ENCODE data around the gene TBC1D30.

The TBC1D30 gene

GRCh38 chr12:64892561-64892960 lies 68.1 kb downstream of the TBC1D30 start:
- H3K27ac ChIP-seq (ENCODE audit: poor library complexity, severe bottlenecking): no peak overlapping the region
- H3K4me3 ChIP-seq (ENCODE audit: severe bottlenecking): no peak overlapping the region
- no peaks in the 10 kb centered on the region for H3K27me3 ChIP-seq (ENCODE audit: insufficient read depth, poor library complexity, severe bottlenecking)
- no peak for ATAC-seq (ENCODE audit: low read depth)
- no peak for DNase-seq (ENCODE audit: low spot score)
- H3K9me3 ChIP-seq (ENCODE audit: severe bottlenecking): no peaks in the 10 kb centered on the region
- peaks cover 27% of the 10 kb centered on the region for H3K4me1 ChIP-seq (ENCODE audit: insufficient read depth, poor library complexity, severe bottlenecking)
- H3K36me3 ChIP-seq (ENCODE audit: low read depth): no peaks in the 10 kb centered on the region
- TF ChIP-seq CTCF (IDR thresholded peaks at IDR 0.05; ENCODE audit: poor library complexity, severe bottlenecking): no peak

- H3K27me3 ChIP-seq (ENCODE audit: insufficient read depth, poor library complexity, severe bottlenecking): no peaks in the 10 kb centered on the region
- no peak for DNase-seq (ENCODE audit: low spot score)
- H3K4me3 ChIP-seq (ENCODE audit: severe bottlenecking): no peak overlapping the region
- no peaks in the 10 kb centered on the region for H3K36me3 ChIP-seq (ENCODE audit: low read depth)
- no peak for TF ChIP-seq CTCF (IDR thresholded peaks at IDR 0.05; ENCODE audit: poor library complexity, severe bottlenecking)
- no peaks in the 10 kb centered on the region for H3K9me3 ChIP-seq (ENCODE audit: severe bottlenecking)
- peaks cover 27% of the 10 kb centered on the region for H3K4me1 ChIP-seq (ENCODE audit: insufficient read depth, poor library complexity, severe bottlenecking)
- peak; percentile 82 for ATAC-seq (ENCODE audit: low read depth)
- peak overlapping the region; percentile 74 for H3K27ac ChIP-seq (ENCODE audit: poor library complexity, severe bottlenecking)
These were observed 69.5 kb downstream of the TBC1D30 start for GRCh38 chr12:64893961-64894360.

- no peaks in the 10 kb centered on the region for H3K27me3 ChIP-seq (ENCODE audit: insufficient read depth, poor library complexity, severe bottlenecking)
- peak overlapping the region; percentile 74 for H3K27ac ChIP-seq (ENCODE audit: poor library complexity, severe bottlenecking)
- H3K4me1 ChIP-seq (ENCODE audit: insufficient read depth, poor library complexity, severe bottlenecking): peaks cover 27% of the 10 kb centered on the region
- H3K9me3 ChIP-seq (ENCODE audit: severe bottlenecking): no peaks in the 10 kb centered on the region
- no peak for TF ChIP-seq CTCF (IDR thresholded peaks at IDR 0.05; ENCODE audit: poor library complexity, severe bottlenecking)
- ATAC-seq (ENCODE audit: low read depth) (peak; percentile 44), DNase-seq (ENCODE audit: low spot score) (no peak)
- H3K36me3 ChIP-seq (ENCODE audit: low read depth): no peaks in the 10 kb centered on the region
- H3K4me3 ChIP-seq (ENCODE audit: severe bottlenecking): no peak overlapping the region
These were observed 70.5 kb downstream of the TBC1D30 start for GRCh38 chr12:64894827-64895475.

GRCh38 chr12:64895526-64895925 lies 71.1 kb downstream of the TBC1D30 start:
- H3K4me1 ChIP-seq (ENCODE audit: insufficient read depth, poor library complexity, severe bottlenecking): peaks cover 32% of the 10 kb centered on the region
- no peaks in the 10 kb centered on the region for H3K36me3 ChIP-seq (ENCODE audit: low read depth)
- peak; percentile 58; the same call in 2 of the 3 replicates for ATAC-seq (ENCODE audit: low read depth)
- H3K4me3 ChIP-seq (ENCODE audit: severe bottlenecking): no peak overlapping the region
- H3K9me3 ChIP-seq (ENCODE audit: severe bottlenecking): no peaks in the 10 kb centered on the region
- DNase-seq (ENCODE audit: low spot score): no peak
- no peak for TF ChIP-seq CTCF (IDR thresholded peaks at IDR 0.05; ENCODE audit: poor library complexity, severe bottlenecking)
- H3K27me3 ChIP-seq (ENCODE audit: insufficient read depth, poor library complexity, severe bottlenecking): no peaks in the 10 kb centered on the region
- H3K27ac ChIP-seq (ENCODE audit: poor library complexity, severe bottlenecking): peak overlapping the region; percentile 74

GRCh38 chr12:64900540-64900939 lies 76.1 kb downstream of the TBC1D30 start:
- Histone ChIP-seq H3K4me1 (ENCODE audit: insufficient read depth, poor library complexity, severe bottlenecking) (peaks cover 25% of the 10 kb centered on the region), H3K36me3 (ENCODE audit: low read depth) (no peaks in the 10 kb centered on the region), H3K27ac (ENCODE audit: poor library complexity, severe bottlenecking) (no peak overlapping the region), H3K4me3 (ENCODE audit: severe bottlenecking) (no peak overlapping the region), H3K9me3 (ENCODE audit: severe bottlenecking) (no peaks in the 10 kb centered on the region), H3K27me3 (ENCODE audit: insufficient read depth, poor library complexity, severe bottlenecking) (no peaks in the 10 kb centered on the region)
- ATAC-seq (ENCODE audit: low read depth) (peak; percentile 53), DNase-seq (ENCODE audit: low spot score) (no peak)
- TF ChIP-seq CTCF (IDR thresholded peaks at IDR 0.05; ENCODE audit: poor library complexity, severe bottlenecking): no peak

Measured in RWPE2 (cell line).